ENCODE measurements around the gene ALDH1A3. TPM values are rescaled to one million over a fixed set of nuclear protein-coding genes. Genes with fewer than 3 reads are reported as not detected.

ALDH1A3 gene
- total RNA-seq, 4 donors from 2014 or later: 6.8 to 12.4 (median 7.7) TPM

- TF ChIP-seq CTCF (IDR thresholded peaks at IDR 0.05) (no peak), POLR2A (IDR thresholded peaks at IDR 0.05) (no peak), EP300 (IDR thresholded peaks at IDR 0.05) (no peak), POLR2AphosphoS5 (IDR thresholded peaks at IDR 0.05) (no peak)
- no peak overlapping the region for H3K4me3 ChIP-seq
- DNase-seq (ENCODE audit: low spot score in 2 of 2): no peak
- H3K9me3 ChIP-seq: no peaks in the 10 kb centered on the region
- H3K36me3 ChIP-seq: peaks cover 17% of the 10 kb centered on the region
- H3K27me3 ChIP-seq: no peaks in the 10 kb centered on the region
- no peak overlapping the region for H3K27ac ChIP-seq
- H3K4me1 ChIP-seq: peaks cover 35% of the 10 kb centered on the region
- 76% methylated on average over 5 of the region's 5 CpGs for WGBS
These were observed 44.3 kb downstream of the ALDH1A3 start for GRCh38 chr15:100923902-100924301.

GRCh38 chr15:100924436-100924835 lies 44.8 kb downstream of the ALDH1A3 start:
- no peaks in the 10 kb centered on the region for H3K27me3 ChIP-seq
- H3K36me3 ChIP-seq: peaks cover 17% of the 10 kb centered on the region
- TF ChIP-seq POLR2A (IDR thresholded peaks at IDR 0.05) (no peak), CTCF (IDR thresholded peaks at IDR 0.05) (no peak), POLR2AphosphoS5 (IDR thresholded peaks at IDR 0.05) (no peak), EP300 (IDR thresholded peaks at IDR 0.05) (no peak)
- no peak overlapping the region for H3K27ac ChIP-seq
- no peak for DNase-seq (ENCODE audit: low spot score in 2 of 2)
- H3K4me1 ChIP-seq: peaks cover 40% of the 10 kb centered on the region
- no peaks in the 10 kb centered on the region for H3K9me3 ChIP-seq
- 90% methylated on average over 11 of the region's 11 CpGs for WGBS
- H3K4me3 ChIP-seq: no peak overlapping the region

GRCh38 chr15:100925480-100925879 lies 45.8 kb downstream of the ALDH1A3 start:
- Histone ChIP-seq H3K9me3 (no peaks in the 10 kb centered on the region), H3K27me3 (no peaks in the 10 kb centered on the region), H3K36me3 (peaks cover 17% of the 10 kb centered on the region), H3K4me3 (no peak overlapping the region), H3K4me1 (peaks cover 40% of the 10 kb centered on the region), H3K27ac (no peak overlapping the region)
- TF ChIP-seq POLR2A (IDR thresholded peaks at IDR 0.05) (no peak), CTCF (IDR thresholded peaks at IDR 0.05) (no peak), EP300 (IDR thresholded peaks at IDR 0.05) (no peak), POLR2AphosphoS5 (IDR thresholded peaks at IDR 0.05) (no peak)
- 94% methylated on average over 8 of the region's 8 CpGs for WGBS
- DNase-seq (ENCODE audit: low spot score in 2 of 2): no peak

- H3K9me3 ChIP-seq: no peaks in the 10 kb centered on the region
- no peak for DNase-seq (ENCODE audit: low spot score in 2 of 2)
- H3K27ac ChIP-seq: no peak overlapping the region
- H3K27me3 ChIP-seq: no peaks in the 10 kb centered on the region
- peaks cover 17% of the 10 kb centered on the region for H3K36me3 ChIP-seq
- no peak for TF ChIP-seq POLR2AphosphoS5 (IDR thresholded peaks at IDR 0.05)
- TF ChIP-seq CTCF (IDR thresholded peaks at IDR 0.05): no peak
- no peak for TF ChIP-seq EP300 (IDR thresholded peaks at IDR 0.05)
- TF ChIP-seq POLR2A (IDR thresholded peaks at IDR 0.05): no peak
- WGBS: 94% methylated on average over 11 of the region's 11 CpGs
- H3K4me1 ChIP-seq: peaks cover 33% of the 10 kb centered on the region
- no peak overlapping the region for H3K4me3 ChIP-seq
These were observed 46.6 kb downstream of the ALDH1A3 start for GRCh38 chr15:100926258-100926657.

- DNase-seq (ENCODE audit: low spot score in 2 of 2): no peak
- no peaks in the 10 kb centered on the region for H3K9me3 ChIP-seq
- H3K4me1 ChIP-seq: peaks cover 28% of the 10 kb centered on the region
- H3K27me3 ChIP-seq: no peaks in the 10 kb centered on the region
- no peak overlapping the region for H3K27ac ChIP-seq
- 92% methylated on average over 11 of the region's 11 CpGs for WGBS
- H3K4me3 ChIP-seq: no peak overlapping the region
- TF ChIP-seq CTCF (IDR thresholded peaks at IDR 0.05) (no peak), POLR2A (IDR thresholded peaks at IDR 0.05) (no peak)
- H3K36me3 ChIP-seq: peaks cover 17% of the 10 kb centered on the region
These were observed 47.5 kb downstream of the ALDH1A3 start for GRCh38 chr15:100926971-100927756.

All from suprapubic skin (tissue), 4 donors.